ENCODE data around the gene ACE. TPM values are rescaled to one million over a fixed set of nuclear protein-coding genes. Genes with fewer than 3 reads are reported as not detected.

ACE gene
- total and polyA plus RNA-seq, 10 donors: 0.61 to 17.3 (median 8.2) TPM

DNA sequence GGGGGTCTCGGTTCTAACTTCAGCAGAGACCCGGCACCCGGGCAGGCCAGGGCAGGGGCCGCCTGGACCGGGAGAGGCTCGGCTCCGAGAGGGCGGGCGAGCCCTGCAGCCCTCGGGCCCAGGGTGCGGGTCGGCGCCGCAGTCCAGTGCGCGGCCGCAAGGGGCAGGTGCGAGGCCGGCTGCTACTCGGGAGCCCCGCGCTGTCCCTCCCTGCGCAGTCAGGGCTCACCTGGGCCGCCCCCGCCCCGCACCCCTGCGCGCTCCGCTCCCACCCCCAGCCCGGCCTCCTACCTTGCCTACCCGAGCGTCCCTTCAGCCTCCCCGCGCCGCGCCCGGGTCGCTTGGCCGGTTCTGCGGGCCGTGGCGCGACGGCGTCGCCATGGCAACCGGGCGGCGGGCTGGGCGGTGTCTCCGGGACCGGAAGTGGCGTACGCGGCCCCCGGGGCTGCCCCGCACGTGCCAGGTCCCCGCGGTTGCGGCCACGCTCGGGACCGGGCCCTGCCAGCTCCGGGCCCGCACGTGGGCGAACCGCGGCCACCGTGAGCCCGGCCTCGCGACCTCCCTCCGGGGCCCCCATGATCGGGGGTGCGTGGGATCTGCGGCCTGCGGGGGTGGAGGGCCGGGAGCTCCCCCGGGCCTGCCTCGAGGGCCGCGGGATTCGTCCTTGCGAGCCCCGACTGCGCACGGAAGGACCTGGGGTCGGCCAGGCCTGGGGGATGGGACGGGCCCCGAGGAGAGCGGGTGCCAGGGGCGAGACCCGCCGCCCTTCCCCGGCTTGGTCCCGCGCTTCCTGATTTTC lies 30.7 kb upstream of the ACE start, which contains the start of gene CYB561:
CYB561 (minus strand) TSS at position 353 of the 799 bp plus-strand sequence. CDS start 8,759 bp downstream, outside the sequence.
- H3K9me3 ChIP-seq: no peaks in the 10 kb centered on the region
- DNase-seq: peak; percentile 91
- peak within 1 kb of the TSS; percentile 54 to 88 (median 66) for H3K4me3 ChIP-seq
- H3K27me3 ChIP-seq (replicated peaks in 1 of 7): peaks cover 0 to 27% (median 0%) of the 10 kb centered on the region in 7 donors
- H3K4me1 ChIP-seq: peaks cover 13 to 47% (median 30%) of the 10 kb centered on the region in 6 donors
- peak within 1 kb of the TSS; percentile 60 to 90 (median 82) for H3K27ac ChIP-seq
- 0 to 4% (median 1%) methylated on average over 24 to 99 of the region's 99 CpGs for WGBS, 5 donors
- no peaks in the 10 kb centered on the region for H3K36me3 ChIP-seq
- TF ChIP-seq, protein P1, sequence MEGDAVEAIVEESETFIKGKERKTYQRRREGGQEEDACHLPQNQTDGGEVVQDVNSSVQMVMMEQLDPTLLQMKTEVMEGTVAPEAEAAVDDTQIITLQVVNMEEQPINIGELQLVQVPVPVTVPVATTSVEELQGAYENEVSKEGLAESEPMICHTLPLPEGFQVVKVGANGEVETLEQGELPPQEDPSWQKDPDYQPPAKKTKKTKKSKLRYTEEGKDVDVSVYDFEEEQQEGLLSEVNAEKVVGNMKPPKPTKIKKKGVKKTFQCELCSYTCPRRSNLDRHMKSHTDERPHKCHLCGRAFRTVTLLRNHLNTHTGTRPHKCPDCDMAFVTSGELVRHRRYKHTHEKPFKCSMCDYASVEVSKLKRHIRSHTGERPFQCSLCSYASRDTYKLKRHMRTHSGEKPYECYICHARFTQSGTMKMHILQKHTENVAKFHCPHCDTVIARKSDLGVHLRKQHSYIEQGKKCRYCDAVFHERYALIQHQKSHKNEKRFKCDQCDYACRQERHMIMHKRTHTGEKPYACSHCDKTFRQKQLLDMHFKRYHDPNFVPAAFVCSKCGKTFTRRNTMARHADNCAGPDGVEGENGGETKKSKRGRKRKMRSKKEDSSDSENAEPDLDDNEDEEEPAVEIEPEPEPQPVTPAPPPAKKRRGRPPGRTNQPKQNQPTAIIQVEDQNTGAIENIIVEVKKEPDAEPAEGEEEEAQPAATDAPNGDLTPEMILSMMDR (IDR thresholded peaks at IDR 0.05 in 8 of 11, conservative IDR thresholded peaks at IDR 0.05 in 3 of 11): peak in 8 of 11 experiments; percentile 13 to 70 (median 64)
- no peak for TF ChIP-seq POLR2A (IDR thresholded peaks at IDR 0.05)
- TF ChIP-seq POLR2AphosphoS5 (IDR thresholded peaks at IDR 0.05): peak; percentile 30 to 48 (median 34)
- intact Hi-C loops (cut with DNase I; ENCODE audit: low total_unique reads): no loop called here

DNA sequence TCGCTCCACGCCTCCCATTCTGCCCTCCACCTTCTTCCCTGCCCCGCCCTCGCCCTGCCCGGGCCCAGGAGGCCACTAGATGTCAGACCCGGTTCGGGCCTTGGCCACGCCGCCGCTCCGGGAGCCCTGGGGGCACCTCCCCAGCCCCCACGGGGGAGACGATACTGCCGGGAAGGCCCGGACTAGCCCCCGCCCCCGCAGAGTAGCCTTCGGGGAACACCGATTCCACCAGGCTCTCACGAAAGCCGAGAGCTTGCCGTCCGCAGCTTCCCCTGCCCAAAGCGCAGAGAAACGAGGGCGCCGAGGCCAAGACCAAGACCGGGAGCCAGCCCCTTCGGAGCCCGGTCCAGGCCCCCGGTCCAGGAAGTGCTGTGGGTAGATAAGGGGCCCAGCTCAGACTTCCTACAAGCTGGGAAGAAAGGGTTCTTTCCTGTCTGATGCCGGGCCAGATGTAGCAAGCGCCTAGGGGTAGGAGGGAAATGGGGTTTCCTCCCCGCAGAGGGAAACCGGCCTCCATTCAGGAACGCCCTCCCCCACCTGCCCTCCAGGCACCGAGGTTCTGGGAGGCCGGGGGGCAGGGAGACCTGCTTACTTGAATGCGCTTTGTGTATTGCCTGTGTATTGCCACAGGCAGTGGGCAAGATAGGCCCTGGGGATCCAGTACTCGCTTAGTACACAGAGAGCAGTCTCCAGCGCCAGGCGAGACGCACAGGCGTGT lies 29.9 kb upstream of the ACE start:
- TF ChIP-seq, protein P1 (IDR thresholded peaks at IDR 0.05 in 8 of 11, conservative IDR thresholded peaks at IDR 0.05 in 3 of 11): peak in 1 of 11 experiments; percentile 15
- no peak for TF ChIP-seq POLR2A (IDR thresholded peaks at IDR 0.05)
- peak in 2 of 3 donors; percentile 35 to 47 for TF ChIP-seq POLR2AphosphoS5 (IDR thresholded peaks at IDR 0.05)
- intact Hi-C loops (cut with DNase I; ENCODE audit: low total_unique reads): no loop called here
- Histone ChIP-seq H3K4me1 (peaks cover 13 to 47% (median 30%) of the 10 kb centered on the region in 6 donors), H3K36me3 (no peaks in the 10 kb centered on the region), H3K4me3 (peak overlapping the region; percentile 54 to 88 (median 66)), H3K27me3 (replicated peaks in 1 of 7) (peaks cover 0 to 30% (median 0%) of the 10 kb centered on the region in 7 donors), H3K27ac (peak overlapping the region; percentile 60 to 90 (median 82)), H3K9me3 (no peaks in the 10 kb centered on the region)
- WGBS, 5 donors: 8 to 18% (median 14%) methylated on average over 12 to 44 of the region's 44 CpGs
- DNase-seq: peak; percentile 87

DNA sequence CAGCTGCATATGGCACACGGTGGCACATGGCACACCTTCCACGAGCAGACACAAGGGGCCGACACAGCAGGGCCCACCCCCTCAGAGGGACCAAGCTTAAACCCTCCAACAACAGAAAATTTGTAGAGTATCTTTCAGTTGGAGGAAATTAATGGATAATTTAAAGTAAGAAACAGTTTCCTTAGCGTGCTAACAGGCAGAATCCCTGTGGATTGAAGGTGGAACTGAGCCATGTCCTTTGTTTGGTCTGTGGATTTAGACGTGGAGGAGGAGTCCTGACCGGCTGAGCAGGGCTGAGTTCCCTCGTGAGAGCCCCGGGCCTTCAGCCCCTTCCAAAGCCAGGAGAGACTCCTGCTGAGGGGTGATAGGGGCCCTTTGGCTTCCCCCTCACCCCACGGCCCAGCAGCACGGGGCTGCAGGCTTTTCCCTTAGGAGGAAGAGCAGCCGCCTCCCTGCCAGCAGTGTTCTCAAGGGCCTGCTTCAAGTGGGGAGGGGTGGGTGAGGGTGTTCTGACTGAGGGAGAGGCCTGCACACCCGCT lies 29.3 kb upstream of the ACE start:
- Histone ChIP-seq H3K9me3 (no peaks in the 10 kb centered on the region), H3K36me3 (no peaks in the 10 kb centered on the region), H3K27ac (peak overlapping the region; percentile 60 to 90 (median 82)), H3K27me3 (replicated peaks in 1 of 7) (peaks cover 0 to 30% (median 0%) of the 10 kb centered on the region in 7 donors), H3K4me1 (peaks cover 13 to 51% (median 32%) of the 10 kb centered on the region in 6 donors), H3K4me3 (peak overlapping the region in 7 of 8 donors; percentile 59 to 88 (median 68))
- WGBS, 5 donors: 23 to 57% (median 43%) methylated on average over 9 to 12 of the region's 12 CpGs
- no peak for DNase-seq
- intact Hi-C loops (cut with DNase I; ENCODE audit: low total_unique reads): no loop called here
- TF ChIP-seq, protein P1 (IDR thresholded peaks at IDR 0.05 in 8 of 11, conservative IDR thresholded peaks at IDR 0.05 in 3 of 11): no peak
- no peak for TF ChIP-seq POLR2AphosphoS5 (IDR thresholded peaks at IDR 0.05)
- TF ChIP-seq POLR2A (IDR thresholded peaks at IDR 0.05): no peak

Measured in spleen (tissue), 11 donors.